A673 (cell line): ENCODE data around the gene UBE2G1. TPM values are rescaled to one million over a fixed set of nuclear protein-coding genes. Genes with fewer than 3 reads are reported as not detected.
A peak's percentile ranks its signal among the peaks of the same experiment; 100 is the strongest.

Experiments
- BruUV-seq: library from RNA; stranded (reverse); fragments of 400-500 nt; replicated peaks from 2 replicates; lab custom pipeline; 2021; lab: Mats Ljungman, UMichigan
- CTCF ChIA-PET: fragments of 300-600 bp; sonication (Branson Sonifier 250); formaldehyde crosslinking; loops from one replicate; lab custom pipeline; 2022; ENCODE audit warnings: antibody characterized with exemption; lab: Charles Lee
- POLR2A ChIA-PET: fragments of 300-600 bp; sonication (Branson Sonifier 250); formaldehyde crosslinking; loops from one replicate; lab custom pipeline; 2022; ENCODE audit warnings: antibody characterized with exemption; ENCODE audit not compliant: low non-redundant PET; lab: Charles Lee
- DNase-seq: peaks from one replicate; pipeline ENCODE4 v3.0.0-alpha.2; 2015; ENCODE audit warnings: low spot score
- H3K27ac ChIP-seq: fragments of 200-600 bp; sonication (generic); 2 replicates; pipeline ENCODE4 v1.5.1; 2016; ENCODE audit warnings: mixed run types, low read depth, mild to moderate bottlenecking, mixed read lengths, antibody characterized with exemption, low read length; ENCODE audit not compliant: poor library complexity, severe bottlenecking
- H3K27me3 ChIP-seq: fragments of 200-600 bp; sonication (generic); replicated peaks from 2 replicates; pipeline ENCODE4 v1.6.1; 2017; ENCODE audit warnings: mixed run types, low read depth, mild to moderate bottlenecking, mixed read lengths, antibody characterized with exemption, low read length; ENCODE audit not compliant: insufficient read depth, poor library complexity
- H3K36me3 ChIP-seq: fragments of 200-600 bp; sonication (generic); 2 replicates; pipeline ENCODE4 v1.6.1; 2016; ENCODE audit warnings: mixed run types, mild to moderate bottlenecking, mixed read lengths, antibody characterized with exemption, low read length; ENCODE audit not compliant: insufficient read depth, poor library complexity, severe bottlenecking
- H3K4me1 ChIP-seq: fragments of 200-600 bp; sonication (generic); 2 replicates; pipeline ENCODE4 v1.6.1; 2017; ENCODE audit warnings: mixed run types, mild to moderate bottlenecking, mixed read lengths, antibody characterized with exemption, low read length; ENCODE audit not compliant: insufficient read depth, poor library complexity, severe bottlenecking
- H3K4me3 ChIP-seq: fragments of 200-600 bp; sonication (generic); 2 replicates; pipeline ENCODE4 v1.5.1; 2016; ENCODE audit warnings: low read depth, mixed run types, mild to moderate bottlenecking, mixed read lengths, low read length; ENCODE audit not compliant: poor library complexity, severe bottlenecking
- H3K9me3 ChIP-seq: fragments of 200-600 bp; sonication (generic); 2 replicates; pipeline ENCODE4 v1.6.1; 2016; ENCODE audit warnings: mixed run types, low read depth, mild to moderate bottlenecking, mixed read lengths, antibody characterized with exemption, low read length; ENCODE audit not compliant: poor library complexity, severe bottlenecking
- CTCF ChIP-seq: fragments of 300-800, 200-600 bp; sonication (generic); conservative IDR thresholded peaks from 2 replicates; pipeline ENCODE4 v1.5.1; 2017; ENCODE audit warnings: low read depth, mild to moderate bottlenecking, antibody characterized with exemption, low read length, moderate library complexity, mixed read lengths
- EZH2 ChIP-seq: fragments of 200-600 bp; sonication (generic); IDR thresholded peaks from 2 replicates; pipeline ENCODE4 v1.6.1; 2017; ENCODE audit warnings: borderline replicate concordance, low read depth, mild to moderate bottlenecking, mixed read lengths, antibody characterized with exemption, low read length; ENCODE audit not compliant: poor library complexity, severe bottlenecking
- intact Hi-C: fragments of 100-400 bp; cut with micrococcal nuclease; formaldehyde crosslinking; loops from one replicate; pipeline ENCODE4 v1.10.0; 2022; ENCODE audit not compliant: unreplicated experiment
- total RNA-seq: library from RNA; stranded (reverse); gene quantifications from 2 replicates; pipeline ENCODE4 v1.2.3, GENCODE V29; 2021

Gene UBE2G1
- total RNA-seq, 1 experiment from 2014 or later = 107 TPM

GRCh38 chr17:4345581-4346252 lies 20.8 kb downstream of the UBE2G1 start:
- no peak for TF ChIP-seq EZH2
- no peak for TF ChIP-seq CTCF
- Histone ChIP-seq H3K27me3 (no peaks in the 10 kb centered on the region), H3K4me3 (no peak overlapping the region), H3K4me1 (peaks cover 21% of the 10 kb centered on the region), H3K27ac (peak overlapping the region; percentile 20), H3K9me3 (no peaks in the 10 kb centered on the region), H3K36me3 (no peaks in the 10 kb centered on the region)
- BruUV-seq = no TSS peak
- ChIA-PET POLR2A (no interaction called here), CTCF (no interaction called here)
- no peak for DNase-seq
- intact Hi-C loops = no loop called here

- ChIA-PET POLR2A (no interaction called here), CTCF (no interaction called here)
Observed at GRCh38 chr17:4344926-4345325, 21.5 kb downstream of the UBE2G1 start.

GRCh38 chr17:4342535-4342934 lies 23.9 kb downstream of the UBE2G1 start:
- TF ChIP-seq CTCF (no peak), EZH2 (no peak)
- H3K4me3 ChIP-seq = no peak overlapping the region
- H3K36me3 ChIP-seq = no peaks in the 10 kb centered on the region
- ChIA-PET CTCF (interaction anchor here (0.6 kb wide), 1 partner anchor 323 kb away, joined by 3 read pairs; no protein-coding TSS in a partner anchor), POLR2A (no interaction called here)
- no peaks in the 10 kb centered on the region for H3K27me3 ChIP-seq
- no peak for DNase-seq
- no peaks in the 10 kb centered on the region for H3K9me3 ChIP-seq
- H3K4me1 ChIP-seq = peaks cover 27% of the 10 kb centered on the region
- no TSS peak for BruUV-seq
- intact Hi-C loops = no loop called here
- H3K27ac ChIP-seq = peak overlapping the region; percentile 52

More at GRCh38 chr17:4344926-4345325, 21.5 kb downstream of the UBE2G1 start:
- no peak for DNase-seq
- no peak for TF ChIP-seq EZH2
- TF ChIP-seq CTCF = no peak
- BruUV-seq = no TSS peak
- Histone ChIP-seq H3K9me3 (no peaks in the 10 kb centered on the region), H3K27ac (no peak overlapping the region), H3K36me3 (no peaks in the 10 kb centered on the region), H3K27me3 (no peaks in the 10 kb centered on the region), H3K4me3 (no peak overlapping the region), H3K4me1 (peaks cover 21% of the 10 kb centered on the region)
- intact Hi-C loops = no loop called here
